Mesothelial cell of epicardium (in vitro differentiated cells): ENCODE measurements around the gene ZNF892. TPM values are rescaled to one million over a fixed set of nuclear protein-coding genes. Genes with fewer than 3 reads are reported as not detected.

Experiments
- DNase-seq, 2 experiments: peaks; one replicate each; pipeline ENCODE4 v3.0.0; 2021; ENCODE audit warnings: low spot score in 2 of 2; ENCODE audit not compliant: unreplicated experiment in 2 of 2
- H3K27ac Mint-ChIP-seq: 2 replicates; pipeline ENCODE4 v1.8.0; 2021; ENCODE audit warnings: mixed read lengths
- H3K27me3 Mint-ChIP-seq: 2 replicates; pipeline ENCODE4 v1.8.0; 2021; ENCODE audit warnings: low read depth, mixed read lengths
- H3K36me3 Mint-ChIP-seq: 2 replicates; pipeline ENCODE4 v1.8.0; 2021; ENCODE audit warnings: mixed read lengths
- H3K4me1 Mint-ChIP-seq: 2 replicates; pipeline ENCODE4 v1.8.0; 2021; ENCODE audit warnings: mixed read lengths
- H3K4me3 Mint-ChIP-seq: 2 replicates; pipeline ENCODE4 v1.8.0; 2021; ENCODE audit warnings: mild to moderate bottlenecking, moderate library complexity, mixed read lengths
- H3K9me3 Mint-ChIP-seq: 2 replicates; pipeline ENCODE4 v1.8.0; 2021; ENCODE audit warnings: mixed read lengths
- CTCF ChIP-seq: fragments of 200-600 bp; sonication (generic); IDR thresholded peaks from one replicate; pipeline ENCODE4 v1.5.0; 2021; ENCODE audit warnings: antibody characterized with exemption; ENCODE audit not compliant: unreplicated experiment
- total RNA-seq: library from RNA; stranded (reverse); gene quantifications from 3 replicates; pipeline ENCODE4 v1.2.1, GENCODE V29; 2021

The ZNF892 gene
- total RNA-seq, 1 donor from 2014 or later, result 17.0 TPM

DNA sequence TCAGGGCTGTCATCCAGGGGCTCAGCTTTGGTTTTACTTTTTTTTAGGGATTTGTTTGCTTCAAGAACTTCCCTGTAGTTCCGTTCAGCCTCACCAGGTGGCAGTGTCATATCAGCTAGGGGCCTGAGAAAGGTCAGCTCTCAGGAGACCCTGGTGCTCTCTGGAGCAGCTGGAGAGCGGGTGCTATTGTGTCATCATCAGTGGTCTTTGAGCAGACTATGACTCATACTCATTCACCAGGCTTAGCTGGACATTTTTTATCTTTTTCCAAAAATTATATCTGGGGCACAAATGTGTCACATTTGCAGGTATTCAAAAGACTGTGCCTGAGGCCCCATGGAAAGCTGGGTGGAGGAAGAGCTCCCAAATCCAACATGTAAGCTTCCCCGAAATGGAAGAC lies 24.4 kb downstream of the ZNF892 start:
- Mint-ChIP-seq H3K4me3 (no peak overlapping the region), H3K9me3 (peaks cover 27% of the 10 kb centered on the region), H3K27ac (no peak overlapping the region), H3K36me3 (peaks cover 3% of the 10 kb centered on the region), H3K27me3 (no peaks in the 10 kb centered on the region), H3K4me1 (no peaks in the 10 kb centered on the region)
- TF ChIP-seq CTCF, result peak; percentile 76
- peak in 1 of 2 experiments; percentile 59 for DNase-seq

DNA sequence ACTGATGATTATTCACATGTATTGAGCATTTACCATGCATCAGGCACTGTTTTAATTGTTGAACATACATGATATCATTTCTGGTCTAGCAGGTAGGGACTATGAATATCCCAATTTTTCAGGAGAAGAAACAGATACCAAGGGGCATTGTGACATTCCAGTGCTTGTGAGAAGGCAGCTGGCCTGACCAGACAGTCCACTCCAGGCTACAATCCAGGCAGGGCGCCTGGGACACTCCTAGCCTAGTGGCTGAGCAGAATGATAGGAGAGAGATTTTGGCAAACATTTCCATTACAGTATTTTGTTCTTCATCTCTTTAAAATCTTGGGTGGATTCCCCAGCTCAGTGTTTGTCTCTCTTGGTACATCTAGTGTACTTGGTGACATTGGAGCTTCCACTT lies 24.9 kb downstream of the ZNF892 start:
- Mint-ChIP-seq H3K27me3 (no peaks in the 10 kb centered on the region), H3K36me3 (peaks cover 3% of the 10 kb centered on the region), H3K4me3 (no peak overlapping the region), H3K27ac (no peak overlapping the region), H3K4me1 (no peaks in the 10 kb centered on the region), H3K9me3 (peaks cover 27% of the 10 kb centered on the region)
- DNase-seq, result no peak
- no peak for TF ChIP-seq CTCF

- no peaks in the 10 kb centered on the region for H3K27me3 Mint-ChIP-seq
- H3K4me1 Mint-ChIP-seq, result no peaks in the 10 kb centered on the region
- no peak for TF ChIP-seq CTCF
- no peak overlapping the region for H3K27ac Mint-ChIP-seq
- peaks cover 39% of the 10 kb centered on the region for H3K9me3 Mint-ChIP-seq
- H3K36me3 Mint-ChIP-seq, result peaks cover 5% of the 10 kb centered on the region
- no peak overlapping the region for H3K4me3 Mint-ChIP-seq
- no peak for DNase-seq
Observed at GRCh38 chr2:95234286-95234785, 27.0 kb downstream of the ZNF892 start.

- no peak for DNase-seq
- no peak for TF ChIP-seq CTCF
- Mint-ChIP-seq H3K36me3 (peaks cover 5% of the 10 kb centered on the region), H3K27me3 (no peaks in the 10 kb centered on the region), H3K4me1 (no peaks in the 10 kb centered on the region), H3K27ac (no peak overlapping the region), H3K4me3 (no peak overlapping the region), H3K9me3 (peaks cover 41% of the 10 kb centered on the region)
Observed at GRCh38 chr2:95234816-95235215, 27.5 kb downstream of the ZNF892 start.

GRCh38 chr2:95238131-95238530 lies 30.8 kb downstream of the ZNF892 start:
- DNase-seq, result no peak
- no peak overlapping the region for H3K4me3 Mint-ChIP-seq
- H3K4me1 Mint-ChIP-seq, result no peaks in the 10 kb centered on the region
- no peak overlapping the region for H3K27ac Mint-ChIP-seq
- peaks cover 10% of the 10 kb centered on the region for H3K36me3 Mint-ChIP-seq
- peaks cover 65% of the 10 kb centered on the region for H3K9me3 Mint-ChIP-seq
- no peak for TF ChIP-seq CTCF
- no peaks in the 10 kb centered on the region for H3K27me3 Mint-ChIP-seq

GRCh38 chr2:95240091-95240490 lies 32.8 kb downstream of the ZNF892 start:
- no peak for TF ChIP-seq CTCF
- no peak overlapping the region for H3K4me3 Mint-ChIP-seq
- no peak overlapping the region for H3K27ac Mint-ChIP-seq
- no peaks in the 10 kb centered on the region for H3K27me3 Mint-ChIP-seq
- H3K36me3 Mint-ChIP-seq, result peaks cover 13% of the 10 kb centered on the region
- no peaks in the 10 kb centered on the region for H3K4me1 Mint-ChIP-seq
- peaks cover 63% of the 10 kb centered on the region for H3K9me3 Mint-ChIP-seq
- no peak for DNase-seq
